ENCODE results near the gene WDR87. TPM values are rescaled to one million over a fixed set of nuclear protein-coding genes. Genes with fewer than 3 reads are reported as not detected.

The WDR87 gene
- total and polyA plus RNA-seq, 9 of the 15 experiments (the other 6 are each of a cell fraction or from before 2014, with no cell fraction given): not detected

- 62% methylated on average over 6 of the region's 6 CpGs for WGBS (ENCODE audit: insufficient coverage, low coverage, missing lambda C conversion rate)
- DNase-seq (ENCODE audit: extremely low read depth in 1 of 4, low spot score in 3 of 4) (no peak), ATAC-seq (no peak), FAIRE-seq (no peak)
- H3K27ac ChIP-seq (ENCODE audit: extremely low read depth, low read depth, low read length): no peak overlapping the region
- intact Hi-C loops (cut with micrococcal nuclease) (no loop called here), in situ Hi-C loops (cut with MboI) (no loop called here)
- H3K4me1 ChIP-seq (replicated peaks in 1 of 2; ENCODE audit: control insufficient read depth in 2 of 2, insufficient read depth in 2 of 2, low read length in 2 of 2): peaks cover 10 to 11% of the 10 kb centered on the region in 2 experiments; a peak in 3 of 5 replicates
- no peak overlapping the region for H3K9ac ChIP-seq (ENCODE audit: insufficient read depth in 1 of 2, low read depth in 2 of 2, low read length in 2 of 2)
- no peaks in the 10 kb centered on the region for H3K9me1 ChIP-seq (ENCODE audit: control insufficient read depth, insufficient read depth, low read length)
- no peaks in the 10 kb centered on the region for H3K36me3 ChIP-seq (ENCODE audit: control insufficient read depth, insufficient read depth, low read length)
- H4K20me1 ChIP-seq (replicated peaks; ENCODE audit: control insufficient read depth, insufficient read depth, low read length): no peaks in the 10 kb centered on the region; the same call in 1 of the 2 replicates
- H3K79me2 ChIP-seq (ENCODE audit: control insufficient read depth, insufficient read depth, low read length): no peaks in the 10 kb centered on the region
- no TSS peak for BruUV-seq (replicated peaks)
- TF ChIP-seq KLF13 (tag; IDR thresholded peaks at IDR 0.05; ENCODE audit: borderline replicate concordance, low read depth) (no peak), ZNF121 (CRISPR knock-in tag; conservative IDR thresholded peaks at IDR 0.05) (peak; percentile 30; the same call in 1 of the 2 replicates)
- H3K9me3 ChIP-seq (replicated peaks; ENCODE audit: control insufficient read depth, insufficient read depth, low read depth, low read length): no peaks in the 10 kb centered on the region
- no peak overlapping the region for H3K4me3 ChIP-seq
- no peak overlapping the region for H2AFZ ChIP-seq (ENCODE audit: low read depth, low read length)
- CTCF ChIA-PET (ENCODE audit: low intra/inter-chr PET ratio): no interaction called here
- H3K27me3 ChIP-seq (ENCODE audit: control insufficient read depth in 2 of 2, insufficient read depth in 2 of 2, low read length in 2 of 2): peaks cover 0 to 5% of the 10 kb centered on the region in 2 experiments; a peak in 1 of 5 replicates
- POLR2A ChIA-PET: no interaction called here
- no peak overlapping the region for H3K4me2 ChIP-seq (ENCODE audit: insufficient read depth, low read length)
Observed at GRCh38 chr19:37946132-37946531, 39.7 kb upstream of the WDR87 start.

- Histone ChIP-seq H3K79me2 (ENCODE audit: control insufficient read depth, insufficient read depth, low read length) (no peaks in the 10 kb centered on the region), H3K4me1 (replicated peaks in 1 of 2; ENCODE audit: control insufficient read depth in 2 of 2, insufficient read depth in 2 of 2, low read length in 2 of 2) (peaks cover 8 to 10% of the 10 kb centered on the region in 2 experiments; a peak in 2 of 5 replicates), H2AFZ (ENCODE audit: low read depth, low read length) (no peak overlapping the region), H4K20me1 (replicated peaks; ENCODE audit: control insufficient read depth, insufficient read depth, low read length) (no peaks in the 10 kb centered on the region; the same call in 1 of the 2 replicates), H3K4me3 (no peak overlapping the region), H3K4me2 (ENCODE audit: insufficient read depth, low read length) (peak overlapping the region; percentile 31), H3K27ac (ENCODE audit: extremely low read depth, low read depth, low read length) (0 out of 3 replicates have a peak overlapping the region, but pooled peaks have one; percentile 11), H3K9me3 (replicated peaks; ENCODE audit: control insufficient read depth, insufficient read depth, low read depth, low read length) (no peaks in the 10 kb centered on the region), H3K9me1 (ENCODE audit: control insufficient read depth, insufficient read depth, low read length) (no peaks in the 10 kb centered on the region), H3K9ac (ENCODE audit: insufficient read depth in 1 of 2, low read depth in 2 of 2, low read length in 2 of 2) (0 out of 4 replicates have a peak overlapping the region, but pooled peaks of 1 of the 2 experiments have one; percentile 14), H3K36me3 (ENCODE audit: control insufficient read depth, insufficient read depth, low read length) (no peaks in the 10 kb centered on the region), H3K27me3 (ENCODE audit: control insufficient read depth in 2 of 2, insufficient read depth in 2 of 2, low read length in 2 of 2) (no peaks in the 10 kb centered on the region)
- ATAC-seq (peak; percentile 98), DNase-seq (ENCODE audit: extremely low read depth in 1 of 4, low spot score in 3 of 4) (peak; percentile 64 to 83 (median 76)), FAIRE-seq (peak; percentile 95)
- WGBS (ENCODE audit: insufficient coverage, low coverage, missing lambda C conversion rate): 3% methylated on average over 5 of the region's 5 CpGs
- BruUV-seq (replicated peaks): no TSS peak
- in situ Hi-C loops (cut with MboI) (no loop called here), intact Hi-C loops (cut with micrococcal nuclease) (no loop called here)
- ChIA-PET CTCF (ENCODE audit: low intra/inter-chr PET ratio) (interaction anchor here (0.6 kb wide), 1 partner anchor 38 kb away, joined by 6 read pairs; no protein-coding TSS in a partner anchor), POLR2A (interaction anchor here (1.0 to 1.5 kb wide), 2 partner anchors 12 kb away, joined by 5 to 6 read pairs; no protein-coding TSS in a partner anchor)
- peak; percentile 53; the same call in 1 of the 2 replicates for TF ChIP-seq POLR2AphosphoS5 (IDR thresholded peaks at IDR 0.05; ENCODE audit: control insufficient read depth, insufficient read depth, low read depth, low read length)
- no peak for TF ChIP-seq GABPB2 (CRISPR knock-in tag; conservative IDR thresholded peaks at IDR 0.05)
- no peak for TF ChIP-seq TFAM (CRISPR knock-in tag; conservative IDR thresholded peaks at IDR 0.05)
- TF ChIP-seq MYC (IDR thresholded peaks at IDR 0.05; ENCODE audit: low read depth, low read length): peak; percentile 59; the same call in 1 of the 2 replicates
- no peak for TF ChIP-seq MYC (CRISPR knock-in tag; IDR thresholded peaks at IDR 0.05; ENCODE audit: borderline replicate concordance, low read depth)
- peak; percentile 44 for TF ChIP-seq PRDM10 (IDR thresholded peaks at IDR 0.05; ENCODE audit: partially characterized antibody)
- no peak for TF ChIP-seq ZBED1 (IDR thresholded peaks at IDR 0.05)
- TF ChIP-seq ZNF23 (CRISPR knock-in tag; IDR thresholded peaks at IDR 0.05): no peak
- TF ChIP-seq L3MBTL2 (IDR thresholded peaks at IDR 0.05): peak; percentile 86
- no peak for TF ChIP-seq ZNF699 (CRISPR knock-in tag; IDR thresholded peaks at IDR 0.05; ENCODE audit: insufficient replicate concordance)
Observed at GRCh38 chr19:37943480-37943879, 37.1 kb upstream of the WDR87 start.

Measured in K562 (cell line).